Loucy (cell line): ENCODE data around the gene TUFM.

Source experiments
- CTCF ChIP-seq: fragments of 200-600 bp; sonication (generic); conservative IDR thresholded peaks from 2 replicates; pipeline ENCODE4 v1.5.1; 2014; ENCODE audit warnings: mild to moderate bottlenecking, antibody characterized with exemption, low read length
- EZH2phosphoT487 ChIP-seq: fragments of 200-600 bp; IDR thresholded peaks from 2 replicates; pipeline ENCODE4 v1.6.1; 2018; ENCODE audit warnings: antibody characterized with exemption, mild to moderate bottlenecking, moderate library complexity, borderline replicate concordance

GRCh38 chr16:28886945-28887344 lies 40.8 kb upstream of the TUFM start:
- TF ChIP-seq CTCF (no peak), EZH2phosphoT487 (no peak)
